Smooth muscle cell (in vitro differentiated cells): ENCODE results near the gene UBE2N. TPM values are rescaled to one million over a fixed set of nuclear protein-coding genes. Genes with fewer than 3 reads are reported as not detected.
"Not testable (repeated sequence)": the region's sequence is repeated elsewhere in the genome, so short reads cannot be mapped to it uniquely, and the experiment has no call there.

Experiments used
- DNase-seq: peaks from one replicate; lab custom pipeline; 2025; ENCODE audit not compliant: unreplicated experiment; lab: John Stamatoyannopoulos, UW
- H2AFZ ChIP-seq: fragments of 200-600 bp; sonication (generic); 2 replicates; pipeline ENCODE4 v1.6.0; 2016; ENCODE audit warnings: antibody characterized with exemption, low read depth, mild to moderate bottlenecking
- H3F3A ChIP-seq: fragments of 200-600 bp; sonication (generic); 2 replicates; pipeline ENCODE4 v1.6.0; 2017; ENCODE audit warnings: antibody characterized with exemption, low read depth
- H3K27ac ChIP-seq: fragments of 200-600 bp; sonication (generic); 2 replicates; pipeline ENCODE4 v1.5.1; 2016; ENCODE audit warnings: low read depth, mild to moderate bottlenecking
- H3K27me3 ChIP-seq: fragments of 200-600 bp; sonication (generic); 2 replicates; pipeline ENCODE4 v1.6.1; 2016; ENCODE audit warnings: low read depth, mild to moderate bottlenecking
- H3K36me3 ChIP-seq: fragments of 200-600 bp; sonication (generic); 2 replicates; pipeline ENCODE4 v1.5.1; 2016; ENCODE audit warnings: low read depth
- H3K4me1 ChIP-seq: fragments of 200-600 bp; sonication (generic); 2 replicates; pipeline ENCODE4 v1.5.1; 2016; ENCODE audit warnings: low read depth
- H3K4me2 ChIP-seq: fragments of 200-600 bp; sonication (generic); 2 replicates; pipeline ENCODE4 v1.6.0; 2016; ENCODE audit warnings: mild to moderate bottlenecking
- H3K4me3 ChIP-seq: fragments of 200-600 bp; sonication (generic); 2 replicates; pipeline ENCODE4 v1.5.1; 2016; ENCODE audit warnings: mild to moderate bottlenecking
- H3K79me2 ChIP-seq: fragments of 200-600 bp; sonication (generic); 2 replicates; pipeline ENCODE4 v1.6.0; 2016; ENCODE audit warnings: low read depth, mild to moderate bottlenecking
- H3K9ac ChIP-seq: fragments of 200-600 bp; sonication (generic); 2 replicates; pipeline ENCODE4 v1.6.0; 2016; ENCODE audit warnings: low read depth
- H3K9me3 ChIP-seq: fragments of 200-600 bp; sonication (generic); replicated peaks from 2 replicates; pipeline ENCODE4 v1.5.1; 2016; ENCODE audit warnings: low read depth
- H4K20me1 ChIP-seq: fragments of 200-600 bp; sonication (generic); 2 replicates; pipeline ENCODE4 v1.6.0; 2016; ENCODE audit warnings: low read depth
- CTCF ChIP-seq: fragments of 200-600 bp; sonication (generic); IDR thresholded peaks from 2 replicates; pipeline ENCODE4 v1.5.1; 2017; ENCODE audit warnings: borderline replicate concordance, mild to moderate bottlenecking, antibody characterized with exemption; ENCODE audit not compliant: insufficient read depth, poor library complexity, severe bottlenecking
- WGBS: methylation state at CpG from one replicate; pipeline ENCODE4 v1.1.7; 2016; ENCODE audit warnings: low lambda C conversion rate; 5-methylcytosine and 5-hydroxymethylcytosine counted together
- polyA plus RNA-seq: library from polyadenylated mRNA; unstranded; fragments of >200 nt; fragmentation: Nextera tagmentation; extraction: Ambion mirVana; gene quantifications from 2 replicates; pipeline ENCODE4 v1.2.1, GENCODE V29; 2016
- total RNA-seq: library from RNA; depleted of rRNA; stranded (reverse); fragments of >200 nt; gene quantifications from 2 replicates; pipeline ENCODE4 v1.2.3, GENCODE V29; 2014

The UBE2N gene
- total and polyA plus RNA-seq, 2 experiments from 2014 or later = 61.3 to 111 TPM

- 100% methylated on average over 2 of the region's 2 CpGs for WGBS
- H3K9me3 ChIP-seq = no peaks in the 10 kb centered on the region
- H3K4me2 ChIP-seq = no peak overlapping the region
- H3K79me2 ChIP-seq = peaks cover 69% of the 10 kb centered on the region
- DNase-seq = no peak
- no peaks in the 10 kb centered on the region for H3K27me3 ChIP-seq
- H3F3A ChIP-seq = peaks cover 7% of the 10 kb centered on the region
- no peak overlapping the region for H3K27ac ChIP-seq
- peaks cover 86% of the 10 kb centered on the region for H4K20me1 ChIP-seq
- no peak overlapping the region for H3K9ac ChIP-seq
- no peak for TF ChIP-seq CTCF
- H3K36me3 ChIP-seq = peaks cover 10% of the 10 kb centered on the region
- no peaks in the 10 kb centered on the region for H3K4me1 ChIP-seq
- no peak overlapping the region for H3K4me3 ChIP-seq
- H2AFZ ChIP-seq = no peak overlapping the region
Observed at GRCh38 chr12:93393425-93393824, 48.3 kb downstream of the UBE2N start.

- 95% methylated on average over 5 of the region's 5 CpGs for WGBS
- no peak for DNase-seq
- Histone ChIP-seq H4K20me1 (peaks cover 92% of the 10 kb centered on the region), H3K9ac (no peak overlapping the region), H3K36me3 (peaks cover 2% of the 10 kb centered on the region), H3K4me2 (no peak overlapping the region), H3F3A (peaks cover 9% of the 10 kb centered on the region), H3K4me1 (no peaks in the 10 kb centered on the region), H3K79me2 (peaks cover 89% of the 10 kb centered on the region), H3K9me3 (no peaks in the 10 kb centered on the region), H3K4me3 (no peak overlapping the region), H3K27me3 (no peaks in the 10 kb centered on the region), H2AFZ (no peak overlapping the region), H3K27ac (no peak overlapping the region)
- no peak for TF ChIP-seq CTCF
Observed at GRCh38 chr12:93390549-93391297, 51.0 kb downstream of the UBE2N start.

GRCh38 chr12:93390031-93390430 is 51.7 kb downstream of the UBE2N start:
- peaks cover under 1% of the 10 kb centered on the region for H3K36me3 ChIP-seq
- 87% methylated on average over 5 of the region's 5 CpGs for WGBS
- TF ChIP-seq CTCF = no peak
- peaks cover 92% of the 10 kb centered on the region for H4K20me1 ChIP-seq
- peaks cover 91% of the 10 kb centered on the region for H3K79me2 ChIP-seq
- no peak for DNase-seq
- H3F3A ChIP-seq = peaks cover 9% of the 10 kb centered on the region
- H3K9me3 ChIP-seq = no peaks in the 10 kb centered on the region
- no peak overlapping the region for H3K4me2 ChIP-seq
- no peaks in the 10 kb centered on the region for H3K4me1 ChIP-seq
- H3K9ac ChIP-seq = no peak overlapping the region
- no peaks in the 10 kb centered on the region for H3K27me3 ChIP-seq
- no peak overlapping the region for H3K27ac ChIP-seq
- no peak overlapping the region for H3K4me3 ChIP-seq
- no peak overlapping the region for H2AFZ ChIP-seq

- DNase-seq = no peak
- 56% methylated on average over 2 of the region's 2 CpGs for WGBS
- Histone ChIP-seq H3K4me3 (no peak overlapping the region), H3K79me2 (peaks cover 94% of the 10 kb centered on the region), H4K20me1 (peaks cover 95% of the 10 kb centered on the region), H2AFZ (no peak overlapping the region), H3K4me2 (peak overlapping the region; percentile 57), H3K9ac (peak overlapping the region; percentile 14), H3K27me3 (no peaks in the 10 kb centered on the region), H3K36me3 (no peaks in the 10 kb centered on the region), H3K4me1 (no peaks in the 10 kb centered on the region), H3F3A (peaks cover 9% of the 10 kb centered on the region), H3K9me3 (no peaks in the 10 kb centered on the region), H3K27ac (peak overlapping the region; percentile 80)
- no peak for TF ChIP-seq CTCF
Observed at GRCh38 chr12:93387780-93388179, 54.0 kb downstream of the UBE2N start.

- DNase-seq, H3K36me3 ChIP-seq, H2AFZ ChIP-seq, H3K27me3 ChIP-seq, H3K9me3 ChIP-seq, H3K9ac ChIP-seq, H3F3A ChIP-seq: not testable (repeated sequence)
- WGBS = 92% methylated on average over 5 of the region's 5 CpGs
- Histone ChIP-seq H3K79me2 (peaks cover 88% of the 10 kb centered on the region), H3K27ac (peak overlapping the region; percentile 96), H3K4me2 (peak overlapping the region; percentile 94), H3K4me3 (peak overlapping the region; percentile 93), H4K20me1 (peaks cover 85% of the 10 kb centered on the region), H3K4me1 (peaks cover 25% of the 10 kb centered on the region)
Observed at GRCh38 chr12:93381976-93382437, 59.7 kb downstream of the UBE2N start.
